Osteoblast (primary cell): ENCODE measurements around the gene LNX1. TPM values are rescaled to one million over a fixed set of nuclear protein-coding genes. Genes with fewer than 3 reads are reported as not detected.

ENCODE experiments used
- DNase-seq: peaks from one replicate; pipeline ENCODE4 v3.0.0; 2011; ENCODE audit warnings: low spot score, mixed read lengths; ENCODE audit not compliant: insufficient read length; ENCODE audit errors: missing footprints
- H2AFZ ChIP-seq: 2 replicates; pipeline ENCODE4 v1.6.0; 2011; ENCODE audit warnings: mild to moderate bottlenecking, low read length
- H3K27ac ChIP-seq: 2 replicates; pipeline ENCODE4 v1.5.1; 2011; ENCODE audit warnings: mild to moderate bottlenecking, low read depth, low read length, moderate library complexity
- H3K27me3 ChIP-seq: 2 replicates; pipeline ENCODE4 v1.6.0; 2012; ENCODE audit warnings: mild to moderate bottlenecking, control low read depth, inconsistent platforms, low read length, moderate library complexity; ENCODE audit not compliant: insufficient read depth
- H3K36me3 ChIP-seq: 2 replicates; pipeline ENCODE4 v1.5.1; 2011; ENCODE audit warnings: mild to moderate bottlenecking, low read length, control low read depth, moderate library complexity; ENCODE audit not compliant: insufficient read depth
- H3K4me1 ChIP-seq: 2 replicates; pipeline ENCODE4 v1.5.1; 2011; ENCODE audit warnings: mild to moderate bottlenecking, low read length, control low read depth, moderate library complexity; ENCODE audit not compliant: insufficient read depth
- H3K4me2 ChIP-seq: 2 replicates; pipeline ENCODE4 v1.6.0; 2011; ENCODE audit warnings: mild to moderate bottlenecking, low read length; ENCODE audit not compliant: insufficient read depth
- H3K4me3 ChIP-seq: fragments of 200-600 bp; sonication (generic); 3 replicates; pipeline ENCODE4 v1.5.1; 2012; ENCODE audit warnings: mild to moderate bottlenecking, low read length, inconsistent platforms; ENCODE audit not compliant: insufficient read depth
- H3K79me2 ChIP-seq: 2 replicates; pipeline ENCODE4 v1.6.0; 2012; ENCODE audit warnings: mild to moderate bottlenecking, low read length, control low read depth, inconsistent platforms; ENCODE audit not compliant: insufficient read depth
- H3K9me3 ChIP-seq: 2 replicates; pipeline ENCODE4 v1.5.1; 2011; ENCODE audit warnings: low read depth, low read length, control low read depth
- H4K20me1 ChIP-seq: 2 replicates; pipeline ENCODE4 v1.6.0; 2012; ENCODE audit warnings: mild to moderate bottlenecking, low read length, control low read depth; ENCODE audit not compliant: insufficient read depth
- total RNA-seq: library from RNA; depleted of rRNA; stranded (reverse); fragments of >200 nt; gene quantifications from 2 replicates; pipeline ENCODE4 v1.2.3, GENCODE V29; 2012
- TF ChIP-seq, protein P1 (sequence below): IDR thresholded peaks from 2 replicates; pipeline ENCODE4 v1.5.1; 2011; ENCODE audit warnings: mild to moderate bottlenecking, low read depth, low read length, moderate library complexity; ENCODE audit errors: extremely low read depth

The LNX1 gene
- total RNA-seq, 1 donor: 9.8 TPM

DNA sequence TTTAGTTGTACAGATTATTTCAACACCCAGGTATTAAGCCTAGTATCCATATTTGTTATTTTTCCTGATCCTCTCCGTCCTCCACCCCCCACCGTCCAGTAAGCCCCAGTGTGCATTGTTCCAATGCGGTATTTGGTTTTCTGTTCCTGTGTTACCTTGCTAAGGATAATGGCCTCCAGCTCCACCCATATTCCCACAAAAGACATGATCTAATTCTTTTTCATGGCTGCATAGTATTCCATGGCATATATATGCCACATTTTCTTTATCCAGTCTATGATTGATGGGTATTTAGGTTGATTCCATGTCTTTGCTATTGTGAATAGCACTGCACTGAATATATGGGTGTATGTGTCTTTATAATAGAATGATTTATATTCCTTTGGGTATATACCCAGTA is 22.1 kb upstream of the LNX1 start:
- DNase-seq: no peak
- Histone ChIP-seq H3K27ac (no peak overlapping the region), H3K9me3 (no peaks in the 10 kb centered on the region), H4K20me1 (no peaks in the 10 kb centered on the region), H3K79me2 (no peaks in the 10 kb centered on the region), H2AFZ (no peak overlapping the region), H3K27me3 (no peaks in the 10 kb centered on the region), H3K36me3 (no peaks in the 10 kb centered on the region), H3K4me1 (no peaks in the 10 kb centered on the region), H3K4me2 (no peak overlapping the region), H3K4me3 (no peak overlapping the region)
- TF ChIP-seq, protein P1, sequence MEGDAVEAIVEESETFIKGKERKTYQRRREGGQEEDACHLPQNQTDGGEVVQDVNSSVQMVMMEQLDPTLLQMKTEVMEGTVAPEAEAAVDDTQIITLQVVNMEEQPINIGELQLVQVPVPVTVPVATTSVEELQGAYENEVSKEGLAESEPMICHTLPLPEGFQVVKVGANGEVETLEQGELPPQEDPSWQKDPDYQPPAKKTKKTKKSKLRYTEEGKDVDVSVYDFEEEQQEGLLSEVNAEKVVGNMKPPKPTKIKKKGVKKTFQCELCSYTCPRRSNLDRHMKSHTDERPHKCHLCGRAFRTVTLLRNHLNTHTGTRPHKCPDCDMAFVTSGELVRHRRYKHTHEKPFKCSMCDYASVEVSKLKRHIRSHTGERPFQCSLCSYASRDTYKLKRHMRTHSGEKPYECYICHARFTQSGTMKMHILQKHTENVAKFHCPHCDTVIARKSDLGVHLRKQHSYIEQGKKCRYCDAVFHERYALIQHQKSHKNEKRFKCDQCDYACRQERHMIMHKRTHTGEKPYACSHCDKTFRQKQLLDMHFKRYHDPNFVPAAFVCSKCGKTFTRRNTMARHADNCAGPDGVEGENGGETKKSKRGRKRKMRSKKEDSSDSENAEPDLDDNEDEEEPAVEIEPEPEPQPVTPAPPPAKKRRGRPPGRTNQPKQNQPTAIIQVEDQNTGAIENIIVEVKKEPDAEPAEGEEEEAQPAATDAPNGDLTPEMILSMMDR: no peak

DNA sequence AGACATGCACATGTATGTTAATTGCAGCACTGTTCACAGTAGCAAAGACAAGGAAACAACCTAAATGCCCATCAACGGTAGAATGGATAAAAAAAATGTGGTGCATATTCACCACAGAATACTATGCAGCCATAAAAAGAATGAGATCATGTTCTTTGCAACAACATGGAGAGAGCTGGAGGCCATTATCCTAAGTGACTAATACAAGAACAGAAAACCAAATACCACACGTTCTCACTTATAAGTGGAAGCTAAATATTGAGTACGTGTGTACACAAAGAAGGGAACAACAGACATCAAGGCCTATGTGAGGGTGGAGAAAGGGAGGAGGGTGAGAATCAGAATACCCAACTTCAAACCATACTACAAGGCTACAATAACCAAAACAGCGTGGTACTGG is 17.4 kb upstream of the LNX1 start:
- H3K27ac ChIP-seq: no peak overlapping the region

DNA sequence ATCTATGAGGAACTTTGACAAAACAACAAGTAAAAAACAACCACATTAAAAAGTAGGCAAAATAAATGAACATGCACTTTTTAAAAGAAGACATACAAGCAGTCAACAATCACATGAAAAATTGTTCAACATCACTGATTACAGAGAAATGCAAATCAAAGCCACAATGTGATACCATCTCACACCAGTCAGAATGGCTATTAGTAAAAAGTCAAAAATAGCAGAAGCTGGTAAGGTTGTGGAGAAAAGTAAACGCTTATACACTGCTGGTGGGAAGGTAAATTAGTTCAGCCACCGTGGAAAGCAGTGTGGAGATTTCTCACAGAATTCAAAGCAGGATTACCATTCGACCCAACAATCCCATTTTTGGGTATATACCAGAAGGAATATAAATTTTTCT is 17.0 kb upstream of the LNX1 start:
- H3K4me2 ChIP-seq: no peak overlapping the region
- H3K27me3 ChIP-seq: no peaks in the 10 kb centered on the region
- H3K79me2 ChIP-seq: no peaks in the 10 kb centered on the region
- DNase-seq: no peak
- H3K4me1 ChIP-seq: no peaks in the 10 kb centered on the region
- no peaks in the 10 kb centered on the region for H3K36me3 ChIP-seq
- no peak overlapping the region for H2AFZ ChIP-seq
- H3K27ac ChIP-seq: no peak overlapping the region
- TF ChIP-seq, protein P1: no peak
- no peaks in the 10 kb centered on the region for H4K20me1 ChIP-seq
- no peak overlapping the region for H3K4me3 ChIP-seq
- H3K9me3 ChIP-seq: no peaks in the 10 kb centered on the region

More for the DNA sequence above, 17.4 kb upstream of the LNX1 start:
- Histone ChIP-seq H3K4me3 (no peak overlapping the region), H4K20me1 (no peaks in the 10 kb centered on the region), H3K36me3 (no peaks in the 10 kb centered on the region), H3K4me1 (no peaks in the 10 kb centered on the region), H3K4me2 (no peak overlapping the region), H3K9me3 (no peaks in the 10 kb centered on the region), H2AFZ (no peak overlapping the region), H3K27me3 (no peaks in the 10 kb centered on the region), H3K79me2 (no peaks in the 10 kb centered on the region)
- no peak for DNase-seq
- TF ChIP-seq, protein P1: no peak

DNA sequence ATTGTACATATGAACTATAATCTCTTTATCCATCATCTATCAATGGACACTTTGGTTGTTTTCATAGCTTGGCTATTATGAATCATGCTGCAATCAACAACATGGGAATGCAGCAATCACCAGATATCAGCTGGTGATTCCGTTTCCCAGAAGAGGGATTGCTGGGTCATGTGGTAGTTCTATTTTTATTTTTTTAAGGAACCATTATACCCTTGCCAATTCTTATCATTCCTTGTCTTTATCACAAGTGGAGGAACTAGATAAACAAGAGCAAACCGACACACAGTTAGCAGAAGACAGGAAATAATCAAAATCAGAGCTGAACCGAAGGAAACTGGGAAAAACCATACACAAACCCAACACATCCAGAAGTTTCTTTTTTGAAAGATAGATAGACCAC is 14.5 kb upstream of the LNX1 start:
- H3K36me3 ChIP-seq: no peaks in the 10 kb centered on the region
- TF ChIP-seq, protein P1: no peak
- no peaks in the 10 kb centered on the region for H3K27me3 ChIP-seq
- no peaks in the 10 kb centered on the region for H3K9me3 ChIP-seq
- DNase-seq: no peak
- H4K20me1 ChIP-seq: no peaks in the 10 kb centered on the region
- H3K4me2 ChIP-seq: no peak overlapping the region
- H3K4me3 ChIP-seq: no peak overlapping the region
- H3K4me1 ChIP-seq: no peaks in the 10 kb centered on the region
- H3K79me2 ChIP-seq: no peaks in the 10 kb centered on the region
- H2AFZ ChIP-seq: no peak overlapping the region
- H3K27ac ChIP-seq: no peak overlapping the region
